ENCODE results near the gene NEK5. TPM values are rescaled to one million over a fixed set of nuclear protein-coding genes. Genes with fewer than 3 reads are reported as not detected.

NEK5 gene
- total and polyA plus RNA-seq, 2 experiments from 2014 or later, result 0.73 to 1.3 TPM

GRCh38 chr13:52159159-52159982 lies 30.5 kb upstream of the NEK5 start, which contains the start of gene NEK3:
TSS of gene NEK3 (minus strand) at chr13:52159597. CDS start at chr13:52156191, 3,406 bp downstream.
- Histone ChIP-seq H3K27me3 (ENCODE audit: insufficient read depth) (peaks cover 7% of the 10 kb centered on the region), H3K27ac (ENCODE audit: low read depth) (no peak within 1 kb of the TSS), H3K4me3 (peak within 1 kb of the TSS; percentile 86), H3K9me2 (ENCODE audit: insufficient read depth) (no peaks in the 10 kb centered on the region), H3F3A (replicated peaks; ENCODE audit: low read depth) (no peaks in the 10 kb centered on the region), H3K4me1 (ENCODE audit: insufficient read depth) (peaks cover 29% of the 10 kb centered on the region), H3K36me3 (ENCODE audit: insufficient read depth) (no peaks in the 10 kb centered on the region), H3K4me2 (peak within 1 kb of the TSS; percentile 90), H3K79me2 (replicated peaks; ENCODE audit: insufficient read depth) (peaks cover 3% of the 10 kb centered on the region; the same call in 1 of the 2 replicates), H4K20me1 (replicated peaks; ENCODE audit: insufficient read depth) (no peaks in the 10 kb centered on the region), H2AFZ (peak within 1 kb of the TSS; percentile 98)
- Mint-ChIP-seq H3K27ac (peak within 1 kb of the TSS; percentile 25; the same call in 1 of the 2 replicates), H3K4me1 (peaks cover 31% of the 10 kb centered on the region), H3K4me3 (peak within 1 kb of the TSS; percentile 88), H3K27me3 (ENCODE audit: insufficient read depth, low read depth, poor library complexity) (peaks cover 9% of the 10 kb centered on the region), H3K9me3 (peaks cover 6% of the 10 kb centered on the region), H3K36me3 (ENCODE audit: low read depth) (peaks cover 5% of the 10 kb centered on the region)
- TF ChIP-seq CTCF (conservative IDR thresholded peaks at IDR 0.05; ENCODE audit: low read depth in 2 of 2) (no peak), JUNB (IDR thresholded peaks at IDR 0.05; ENCODE audit: unreplicated experiment) (no peak), POLR2AphosphoS5 (IDR thresholded peaks at IDR 0.05; ENCODE audit: low read depth) (peak; percentile 64; the same call in 1 of the 2 replicates), ZNF114 (CRISPR knock-in tag; IDR thresholded peaks at IDR 0.05) (no peak), NANOG (IDR thresholded peaks at IDR 0.05; ENCODE audit: borderline replicate concordance) (no peak)
- TF ChIP-seq, protein P1, sequence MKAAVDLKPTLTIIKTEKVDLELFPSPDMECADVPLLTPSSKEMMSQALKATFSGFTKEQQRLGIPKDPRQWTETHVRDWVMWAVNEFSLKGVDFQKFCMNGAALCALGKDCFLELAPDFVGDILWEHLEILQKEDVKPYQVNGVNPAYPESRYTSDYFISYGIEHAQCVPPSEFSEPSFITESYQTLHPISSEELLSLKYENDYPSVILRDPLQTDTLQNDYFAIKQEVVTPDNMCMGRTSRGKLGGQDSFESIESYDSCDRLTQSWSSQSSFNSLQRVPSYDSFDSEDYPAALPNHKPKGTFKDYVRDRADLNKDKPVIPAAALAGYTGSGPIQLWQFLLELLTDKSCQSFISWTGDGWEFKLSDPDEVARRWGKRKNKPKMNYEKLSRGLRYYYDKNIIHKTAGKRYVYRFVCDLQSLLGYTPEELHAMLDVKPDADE (IDR thresholded peaks at IDR 0.05), result no peak
- DNase-seq (ENCODE audit: low spot score) (peak; percentile 88), ATAC-seq (peak; percentile 97)

- Mint-ChIP-seq H3K4me3 (peak overlapping the region; percentile 88), H3K36me3 (ENCODE audit: low read depth) (peaks cover 5% of the 10 kb centered on the region), H3K4me1 (peaks cover 31% of the 10 kb centered on the region), H3K27me3 (ENCODE audit: insufficient read depth, low read depth, poor library complexity) (peaks cover 9% of the 10 kb centered on the region), H3K9me3 (peaks cover 6% of the 10 kb centered on the region), H3K27ac (peak overlapping the region; percentile 25; the same call in 1 of the 2 replicates)
- no peak overlapping the region for H3K27ac ChIP-seq (ENCODE audit: low read depth)
- peak overlapping the region; percentile 86 for H3K4me3 ChIP-seq
- H3K4me1 ChIP-seq (ENCODE audit: insufficient read depth), result peaks cover 29% of the 10 kb centered on the region
- peaks cover 3% of the 10 kb centered on the region; the same call in 1 of the 2 replicates for H3K79me2 ChIP-seq (replicated peaks; ENCODE audit: insufficient read depth)
- H3K9me2 ChIP-seq (ENCODE audit: insufficient read depth), result no peaks in the 10 kb centered on the region
- H3K27me3 ChIP-seq (ENCODE audit: insufficient read depth), result peaks cover 7% of the 10 kb centered on the region
- ATAC-seq, result peak; percentile 22
- no peaks in the 10 kb centered on the region for H4K20me1 ChIP-seq (replicated peaks; ENCODE audit: insufficient read depth)
- H2AFZ ChIP-seq, result peak overlapping the region; percentile 98
- no peaks in the 10 kb centered on the region for H3F3A ChIP-seq (replicated peaks; ENCODE audit: low read depth)
- no peaks in the 10 kb centered on the region for H3K36me3 ChIP-seq (ENCODE audit: insufficient read depth)
- DNase-seq (ENCODE audit: low spot score), result peak; percentile 54
- H3K4me2 ChIP-seq, result peak overlapping the region; percentile 90
- TF ChIP-seq CTCF (conservative IDR thresholded peaks at IDR 0.05; ENCODE audit: low read depth in 2 of 2), result no peak
- TF ChIP-seq, protein P1 (IDR thresholded peaks at IDR 0.05), result no peak
Observed at GRCh38 chr13:52158629-52159158, 29.8 kb upstream of the NEK5 start.

Data from GM23338 (cell line).